Adipocyte (in vitro differentiated cells): ENCODE data around the gene NTRK3.

Source experiments
- DNase-seq: peaks from one replicate; pipeline ENCODE4 v3.0.0-alpha.2; 2015; ENCODE audit warnings: low read depth
- H3K27me3 ChIP-seq: replicated peaks from 2 replicates; pipeline ENCODE4 v1.7.0; 2013; ENCODE audit warnings: mild to moderate bottlenecking, low read length, moderate library complexity; ENCODE audit not compliant: control insufficient read depth, insufficient read depth
- H3K36me3 ChIP-seq: 2 replicates; pipeline ENCODE4 v1.7.0; 2013; ENCODE audit warnings: low read length, mild to moderate bottlenecking, moderate library complexity; ENCODE audit not compliant: control insufficient read depth, insufficient read depth, severe bottlenecking
- H3K4me1 ChIP-seq: 2 replicates; pipeline ENCODE4 v1.7.0; 2013; ENCODE audit warnings: mild to moderate bottlenecking, low read length, moderate library complexity; ENCODE audit not compliant: control insufficient read depth, insufficient read depth
- H3K4me3 ChIP-seq: 2 replicates; pipeline ENCODE4 v1.7.0; 2013; ENCODE audit warnings: mild to moderate bottlenecking, low read length, moderate library complexity
- H3K9ac ChIP-seq: 2 replicates; pipeline ENCODE4 v1.7.0; 2013; ENCODE audit warnings: mild to moderate bottlenecking, low read length, moderate library complexity
- H3K9me3 ChIP-seq: 2 replicates; pipeline ENCODE4 v1.7.0; 2013; ENCODE audit warnings: mild to moderate bottlenecking, low read length, moderate library complexity; ENCODE audit not compliant: control insufficient read depth

NTRK3 gene

GRCh38 chr15:87954793-87955192 lies 301.7 kb downstream of the NTRK3 start:
- Histone ChIP-seq H3K4me3 (no peak overlapping the region), H3K4me1 (peaks cover 10% of the 10 kb centered on the region), H3K9ac (no peak overlapping the region), H3K27me3 (peaks cover 23% of the 10 kb centered on the region), H3K9me3 (no peaks in the 10 kb centered on the region), H3K36me3 (no peaks in the 10 kb centered on the region)
- DNase-seq, result no peak

- no peak for DNase-seq
- Histone ChIP-seq H3K4me3 (no peak overlapping the region), H3K9me3 (no peaks in the 10 kb centered on the region), H3K27me3 (peaks cover 18% of the 10 kb centered on the region), H3K9ac (no peak overlapping the region), H3K4me1 (peaks cover 14% of the 10 kb centered on the region), H3K36me3 (no peaks in the 10 kb centered on the region)
Observed at GRCh38 chr15:87952736-87953287, 303.7 kb downstream of the NTRK3 start.

GRCh38 chr15:87949575-87950223 lies 306.8 kb downstream of the NTRK3 start:
- DNase-seq, result no peak
- Histone ChIP-seq H3K4me1 (peaks cover 10% of the 10 kb centered on the region), H3K27me3 (peaks cover 32% of the 10 kb centered on the region), H3K9me3 (no peaks in the 10 kb centered on the region), H3K9ac (no peak overlapping the region), H3K4me3 (no peak overlapping the region), H3K36me3 (no peaks in the 10 kb centered on the region)

- H3K4me3 ChIP-seq, result no peak overlapping the region
- no peak overlapping the region for H3K9ac ChIP-seq
- H3K36me3 ChIP-seq, result no peaks in the 10 kb centered on the region
Observed at GRCh38 chr15:87949151-87949574, 307.4 kb downstream of the NTRK3 start.

GRCh38 chr15:87947560-87947959 lies 309.0 kb downstream of the NTRK3 start:
- H3K4me3 ChIP-seq, result no peak overlapping the region
- no peak for DNase-seq
- peaks cover 4% of the 10 kb centered on the region for H3K4me1 ChIP-seq

More at GRCh38 chr15:87949151-87949574, 307.4 kb downstream of the NTRK3 start:
- Histone ChIP-seq H3K27me3 (peaks cover 37% of the 10 kb centered on the region), H3K4me1 (peaks cover 5% of the 10 kb centered on the region), H3K9me3 (no peaks in the 10 kb centered on the region)
- DNase-seq, result no peak

GRCh38 chr15:87945246-87945645 lies 311.3 kb downstream of the NTRK3 start:
- peaks cover 58% of the 10 kb centered on the region for H3K27me3 ChIP-seq
- H3K4me1 ChIP-seq, result peaks cover 4% of the 10 kb centered on the region
- H3K4me3 ChIP-seq, result no peak overlapping the region
- no peak overlapping the region for H3K9ac ChIP-seq
- DNase-seq, result no peak
- H3K36me3 ChIP-seq, result no peaks in the 10 kb centered on the region
- H3K9me3 ChIP-seq, result no peaks in the 10 kb centered on the region

More at GRCh38 chr15:87947560-87947959, 309.0 kb downstream of the NTRK3 start:
- Histone ChIP-seq H3K9ac (no peak overlapping the region), H3K36me3 (no peaks in the 10 kb centered on the region), H3K9me3 (no peaks in the 10 kb centered on the region), H3K27me3 (peaks cover 49% of the 10 kb centered on the region)

GRCh38 chr15:87944691-87945090 lies 311.8 kb downstream of the NTRK3 start:
- H3K4me3 ChIP-seq, result no peak overlapping the region
- H3K27me3 ChIP-seq, result peaks cover 58% of the 10 kb centered on the region
- DNase-seq, result no peak

GRCh38 chr15:87944050-87944449 lies 312.5 kb downstream of the NTRK3 start:
- no peaks in the 10 kb centered on the region for H3K4me1 ChIP-seq
- no peak for DNase-seq
- peaks cover 52% of the 10 kb centered on the region for H3K27me3 ChIP-seq
- no peak overlapping the region for H3K9ac ChIP-seq
- no peaks in the 10 kb centered on the region for H3K36me3 ChIP-seq
- H3K9me3 ChIP-seq, result no peaks in the 10 kb centered on the region
- no peak overlapping the region for H3K4me3 ChIP-seq

More at GRCh38 chr15:87944691-87945090, 311.8 kb downstream of the NTRK3 start:
- no peaks in the 10 kb centered on the region for H3K36me3 ChIP-seq
- H3K4me1 ChIP-seq, result peaks cover 4% of the 10 kb centered on the region
- H3K9ac ChIP-seq, result no peak overlapping the region
- H3K9me3 ChIP-seq, result no peaks in the 10 kb centered on the region

GRCh38 chr15:87943626-87944025 lies 312.9 kb downstream of the NTRK3 start:
- Histone ChIP-seq H3K4me3 (no peak overlapping the region), H3K36me3 (no peaks in the 10 kb centered on the region), H3K9me3 (no peaks in the 10 kb centered on the region), H3K9ac (no peak overlapping the region), H3K4me1 (no peaks in the 10 kb centered on the region), H3K27me3 (peaks cover 52% of the 10 kb centered on the region)
- DNase-seq, result no peak

GRCh38 chr15:87942316-87942715 lies 314.2 kb downstream of the NTRK3 start:
- Histone ChIP-seq H3K9me3 (no peaks in the 10 kb centered on the region), H3K36me3 (no peaks in the 10 kb centered on the region), H3K4me1 (no peaks in the 10 kb centered on the region), H3K27me3 (peaks cover 54% of the 10 kb centered on the region), H3K4me3 (no peak overlapping the region), H3K9ac (no peak overlapping the region)
- DNase-seq, result no peak

GRCh38 chr15:87941606-87942005 lies 314.9 kb downstream of the NTRK3 start:
- no peak for DNase-seq
- Histone ChIP-seq H3K36me3 (no peaks in the 10 kb centered on the region), H3K27me3 (peaks cover 54% of the 10 kb centered on the region), H3K9me3 (no peaks in the 10 kb centered on the region), H3K4me3 (no peak overlapping the region), H3K9ac (no peak overlapping the region), H3K4me1 (no peaks in the 10 kb centered on the region)
